Esophagus (tissue), 2 donors: Measurements from ENCODE around the gene ZNF215. TPM values are rescaled to one million over a fixed set of nuclear protein-coding genes. Genes with fewer than 3 reads are reported as not detected.

Experiments used
- polyA plus RNA-seq, 2 donors: library from polyadenylated mRNA; stranded (reverse); fragments of 200-250 nt; gene quantifications; one replicate each; pipeline ENCODE4 v1.2.3, GENCODE V29; 2013
- donor health status: healthy with polysubstance abuse.
- donor health status: Bipolar disorder and iron deficiency.

Gene ZNF215
- polyA plus RNA-seq, 2 donors: 0.61 to 0.77 TPM

Other genes with a start within 250 kb of the ZNF215 start
- gene MRPL17, start 243.1 kb upstream of the ZNF215 start, polyA plus RNA-seq: 10 to 100 TPM; 43.4 to 49.2 TPM
- gene OR2AG2, start 154.4 kb upstream of the ZNF215 start, polyA plus RNA-seq: under 1 TPM in 1 of 2 donors, not detected in 1; 0.04 TPM
- gene OR2AG1, start 143.4 kb upstream of the ZNF215 start, polyA plus RNA-seq: not detected
- not detected for gene OR6A2, start 126.7 kb upstream of the ZNF215 start, polyA plus RNA-seq
- not detected for gene OR10A5, start 80.7 kb upstream of the ZNF215 start, polyA plus RNA-seq
- gene OR10A2, start 63.4 kb upstream of the ZNF215 start, polyA plus RNA-seq: not detected
- not detected for gene OR10A4, start 49.8 kb upstream of the ZNF215 start, polyA plus RNA-seq
- gene OR2D2, start 33.9 kb upstream of the ZNF215 start, polyA plus RNA-seq: not detected
- gene OR2D3, start 5.4 kb upstream of the ZNF215 start, polyA plus RNA-seq: not detected
- under 1 TPM; 0.45 to 0.46 TPM for gene ZNF214, start 93.9 kb downstream of the ZNF215 start, polyA plus RNA-seq
- gene NLRP14, start 94.1 kb downstream of the ZNF215 start, polyA plus RNA-seq: under 1 TPM in 1 of 2 donors, not detected in 1; 0.01 TPM
- not detected for gene RBMXL2, start 162.6 kb downstream of the ZNF215 start, polyA plus RNA-seq